OCI-LY7 (cell line): ENCODE data around the gene CALD1. TPM values are rescaled to one million over a fixed set of nuclear protein-coding genes. Genes with fewer than 3 reads are reported as not detected.

Source experiments
- BruUV-seq: library from RNA; stranded (reverse); fragments of 400-500 nt; replicated peaks from 2 replicates; lab custom pipeline; 2021; lab: Mats Ljungman, UMichigan
- CTCF ChIA-PET: fragments of 300-600 bp; sonication (Branson Sonifier 250); formaldehyde crosslinking; loops from one replicate; lab custom pipeline; 2022; ENCODE audit warnings: antibody characterized with exemption; ENCODE audit not compliant: unreplicated experiment; lab: Charles Lee
- POLR2A ChIA-PET: fragments of 300-600 bp; sonication (Branson Sonifier 250); formaldehyde crosslinking; loops from one replicate; lab custom pipeline; 2022; ENCODE audit warnings: antibody characterized with exemption; lab: Charles Lee
- DNase-seq: peaks from one replicate; pipeline ENCODE4 v3.0.0-alpha.2; 2015; ENCODE audit warnings: low spot score
- H2AFZ ChIP-seq: fragments of 200-600 bp; sonication (generic), shearing (Covaris generic); 2 replicates; pipeline ENCODE4 v1.6.1; 2014; ENCODE audit warnings: mild to moderate bottlenecking, antibody characterized with exemption, low read length, moderate library complexity
- H3K27ac ChIP-seq: fragments of 200-600 bp; sonication (generic); 2 replicates; pipeline ENCODE4 v1.5.1; 2014; ENCODE audit warnings: mixed run types, low read depth, mild to moderate bottlenecking, moderate library complexity, low read length, inconsistent platforms; ENCODE audit not compliant: poor library complexity, severe bottlenecking
- H3K36me3 ChIP-seq: fragments of 200-600 bp; sonication (generic); 2 replicates; pipeline ENCODE4 v1.6.1; 2014; ENCODE audit warnings: mild to moderate bottlenecking, antibody characterized with exemption, low read length, moderate library complexity, mixed read lengths; ENCODE audit not compliant: insufficient read depth
- H3K4me1 ChIP-seq: fragments of 200-600 bp; sonication (generic); 2 replicates; pipeline ENCODE4 v1.5.1; 2014; ENCODE audit warnings: mild to moderate bottlenecking, low read length; ENCODE audit not compliant: insufficient read depth, poor library complexity, severe bottlenecking
- H3K4me2 ChIP-seq: fragments of 200-600 bp; sonication (generic); 2 replicates; pipeline ENCODE4 v1.6.1; 2014; ENCODE audit warnings: mild to moderate bottlenecking, low read length
- H3K4me3 ChIP-seq: fragments of 200-600 bp; sonication (generic); 2 replicates; pipeline ENCODE4 v1.5.1; 2014; ENCODE audit warnings: mild to moderate bottlenecking, low read depth, low read length; ENCODE audit not compliant: poor library complexity, severe bottlenecking
- H3K79me2 ChIP-seq: fragments of 200-600 bp; sonication (generic); 2 replicates; pipeline ENCODE4 v1.6.1; 2016; ENCODE audit warnings: low read depth, mild to moderate bottlenecking, low read length, moderate library complexity, mixed read lengths; ENCODE audit not compliant: insufficient read depth
- H3K9me2 ChIP-seq: fragments of 200-600 bp; sonication (generic); 2 replicates; pipeline ENCODE4 v1.6.1; 2016; ENCODE audit warnings: mild to moderate bottlenecking, low read length, mixed read lengths; ENCODE audit not compliant: insufficient read depth
- H3K9me3 ChIP-seq: fragments of 200-600 bp; sonication (generic); 2 replicates; pipeline ENCODE4 v1.6.1; 2014; ENCODE audit warnings: mild to moderate bottlenecking, mixed run types, low read length, mixed read lengths
- H4K20me1 ChIP-seq: fragments of 200-600 bp; sonication (generic); 2 replicates; pipeline ENCODE4 v1.6.1; 2014; ENCODE audit warnings: mild to moderate bottlenecking, antibody characterized with exemption, low read length, moderate library complexity, mixed read lengths; ENCODE audit not compliant: insufficient read depth
- CTCF ChIP-seq: fragments of 200-600 bp; sonication (generic); conservative IDR thresholded peaks from 2 replicates; pipeline ENCODE4 v1.5.1; 2014; ENCODE audit warnings: mild to moderate bottlenecking, antibody characterized with exemption, low read length, moderate library complexity, mixed read lengths
- EZH2phosphoT487 ChIP-seq: fragments of 200-600 bp; sonication (generic); IDR thresholded peaks from 2 replicates; pipeline ENCODE4 v1.6.1; 2018; ENCODE audit warnings: low read depth, borderline replicate concordance, mild to moderate bottlenecking, mixed run types, antibody characterized with exemption, low read length, moderate library complexity, mixed read lengths
- intact Hi-C: fragments of 100-400 bp; cut with micrococcal nuclease; formaldehyde crosslinking; loops from one replicate; pipeline ENCODE4 v1.10.0; 2022; ENCODE audit not compliant: unreplicated experiment
- total RNA-seq, 2 experiments: library from RNA; depleted of rRNA in 1 of 2; stranded (reverse); fragments of >200 nt in 1 of 2; shearing (Covaris generic) in 1 of 2; gene quantifications; 2 replicates each; pipeline ENCODE4 v1.2.3, GENCODE V29; 2014 to 2022

Gene CALD1
- total RNA-seq, 2 experiments from 2014 or later: 0.25 to 0.49 TPM

GRCh38 chr7:134893920-134894319 is 114.5 kb downstream of the CALD1 start:
- Histone ChIP-seq H3K4me3 (no peak overlapping the region), H4K20me1 (no peaks in the 10 kb centered on the region), H3K27ac (no peak overlapping the region), H3K9me3 (no peaks in the 10 kb centered on the region), H3K4me2 (no peak overlapping the region), H3K9me2 (no peaks in the 10 kb centered on the region), H3K4me1 (no peaks in the 10 kb centered on the region), H3K36me3 (no peaks in the 10 kb centered on the region), H3K79me2 (no peaks in the 10 kb centered on the region), H2AFZ (no peak overlapping the region)
- TF ChIP-seq CTCF (no peak), EZH2phosphoT487 (no peak)
- no TSS peak for BruUV-seq
- DNase-seq: no peak
- POLR2A ChIA-PET: no interaction called here
- CTCF ChIA-PET: no interaction called here
- intact Hi-C loops: no loop called here

- Histone ChIP-seq H3K4me1 (no peaks in the 10 kb centered on the region), H4K20me1 (no peaks in the 10 kb centered on the region), H3K4me2 (no peak overlapping the region), H3K4me3 (no peak overlapping the region), H3K27ac (no peak overlapping the region), H3K36me3 (no peaks in the 10 kb centered on the region), H3K9me2 (no peaks in the 10 kb centered on the region), H3K9me3 (no peaks in the 10 kb centered on the region), H3K79me2 (no peaks in the 10 kb centered on the region), H2AFZ (no peak overlapping the region)
- no peak for TF ChIP-seq EZH2phosphoT487
- no peak for TF ChIP-seq CTCF
- POLR2A ChIA-PET: no interaction called here
- DNase-seq: no peak
- BruUV-seq: no TSS peak
- CTCF ChIA-PET: no interaction called here
- intact Hi-C loops: no loop called here
Observed at GRCh38 chr7:134894928-134895327, 115.5 kb downstream of the CALD1 start.

- no peaks in the 10 kb centered on the region for H3K4me1 ChIP-seq
- H4K20me1 ChIP-seq: no peaks in the 10 kb centered on the region
- no peaks in the 10 kb centered on the region for H3K36me3 ChIP-seq
- no TSS peak for BruUV-seq
- DNase-seq: no peak
- no peak overlapping the region for H2AFZ ChIP-seq
- intact Hi-C loops: no loop called here
- no peaks in the 10 kb centered on the region for H3K79me2 ChIP-seq
- H3K4me2 ChIP-seq: no peak overlapping the region
- H3K4me3 ChIP-seq: no peak overlapping the region
- POLR2A ChIA-PET: no interaction called here
- no peaks in the 10 kb centered on the region for H3K9me2 ChIP-seq
- H3K27ac ChIP-seq: no peak overlapping the region
- TF ChIP-seq EZH2phosphoT487: no peak
- no peak for TF ChIP-seq CTCF
- no peaks in the 10 kb centered on the region for H3K9me3 ChIP-seq
- CTCF ChIA-PET: no interaction called here
Observed at GRCh38 chr7:134896073-134896472, 116.6 kb downstream of the CALD1 start.
